HL-60 (cell line): ENCODE data around the gene MPPED1.

ENCODE experiments used
- POLR2AphosphoS5 ChIP-seq: IDR thresholded peaks from 2 replicates; pipeline ENCODE4 v1.6.1; 2012; ENCODE audit warnings: low read depth
- REST ChIP-seq: IDR thresholded peaks from 2 replicates; pipeline ENCODE4 v1.6.1; 2012; ENCODE audit warnings: low read depth; ENCODE audit not compliant: insufficient replicate concordance
- SPI1 ChIP-seq: IDR thresholded peaks from 2 replicates; pipeline ENCODE4 v1.6.1; 2012; ENCODE audit warnings: low read depth, mild to moderate bottlenecking, borderline replicate concordance
- TF ChIP-seq, protein P1 (sequence below): IDR thresholded peaks from one replicate; pipeline ENCODE4 v1.5.1; 2011; ENCODE audit warnings: low read length, control low read depth, inconsistent platforms; ENCODE audit not compliant: insufficient read depth

DNA sequence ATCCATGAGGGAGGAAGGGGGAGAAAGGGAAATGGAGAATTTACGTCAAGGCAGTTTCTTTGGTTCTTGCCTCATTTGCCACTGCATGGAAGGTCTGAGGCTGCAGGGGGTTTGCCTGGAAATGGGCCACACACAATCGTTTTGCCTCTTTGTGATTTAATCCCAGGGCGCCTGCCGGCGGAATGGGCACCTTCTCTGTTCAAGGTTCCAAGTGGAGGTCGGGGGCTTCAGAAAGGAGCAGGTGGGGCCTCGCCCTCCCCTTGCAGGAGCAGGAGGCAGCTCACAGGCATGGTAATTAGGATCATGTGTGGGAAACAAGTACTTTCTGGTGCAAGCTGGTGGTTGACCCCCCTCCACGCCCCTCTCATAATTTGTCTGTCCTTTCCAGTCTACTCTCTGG, 29.9 kb downstream of the MPPED1 start:
- TF ChIP-seq, protein P1, sequence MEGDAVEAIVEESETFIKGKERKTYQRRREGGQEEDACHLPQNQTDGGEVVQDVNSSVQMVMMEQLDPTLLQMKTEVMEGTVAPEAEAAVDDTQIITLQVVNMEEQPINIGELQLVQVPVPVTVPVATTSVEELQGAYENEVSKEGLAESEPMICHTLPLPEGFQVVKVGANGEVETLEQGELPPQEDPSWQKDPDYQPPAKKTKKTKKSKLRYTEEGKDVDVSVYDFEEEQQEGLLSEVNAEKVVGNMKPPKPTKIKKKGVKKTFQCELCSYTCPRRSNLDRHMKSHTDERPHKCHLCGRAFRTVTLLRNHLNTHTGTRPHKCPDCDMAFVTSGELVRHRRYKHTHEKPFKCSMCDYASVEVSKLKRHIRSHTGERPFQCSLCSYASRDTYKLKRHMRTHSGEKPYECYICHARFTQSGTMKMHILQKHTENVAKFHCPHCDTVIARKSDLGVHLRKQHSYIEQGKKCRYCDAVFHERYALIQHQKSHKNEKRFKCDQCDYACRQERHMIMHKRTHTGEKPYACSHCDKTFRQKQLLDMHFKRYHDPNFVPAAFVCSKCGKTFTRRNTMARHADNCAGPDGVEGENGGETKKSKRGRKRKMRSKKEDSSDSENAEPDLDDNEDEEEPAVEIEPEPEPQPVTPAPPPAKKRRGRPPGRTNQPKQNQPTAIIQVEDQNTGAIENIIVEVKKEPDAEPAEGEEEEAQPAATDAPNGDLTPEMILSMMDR, result no peak
- TF ChIP-seq REST (no peak), POLR2AphosphoS5 (no peak), SPI1 (no peak)
